GM19025 (cell line): ENCODE measurements around the gene RIOK1.

Experiments used
- ATAC-seq: cut with Tn5 transposase; IDR thresholded peaks from one replicate; pipeline ENCODE4 v1.9.1; 2021; ENCODE audit warnings: mild to moderate bottlenecking, low read depth, moderate library complexity; ENCODE audit not compliant: unreplicated experiment

RIOK1 gene

GRCh38 chr6:7406743-7407142, 17.1 kb downstream of the RIOK1 start:
- no peak for ATAC-seq

- no peak for ATAC-seq
Measured at GRCh38 chr6:7409740-7410139, 20.1 kb downstream of the RIOK1 start.

GRCh38 chr6:7410851-7411250, 21.2 kb downstream of the RIOK1 start:
- no peak for ATAC-seq

GRCh38 chr6:7411328-7411727, 21.7 kb downstream of the RIOK1 start:
- no peak for ATAC-seq

- ATAC-seq: no peak
Measured at GRCh38 chr6:7413151-7413823, 23.7 kb downstream of the RIOK1 start.

GRCh38 chr6:7414811-7415210, 25.2 kb downstream of the RIOK1 start:
- no peak for ATAC-seq

GRCh38 chr6:7417684-7418083, 28.1 kb downstream of the RIOK1 start:
- ATAC-seq: no peak

- no peak for ATAC-seq
Measured at GRCh38 chr6:7418238-7418905, 28.8 kb downstream of the RIOK1 start.

- no peak for ATAC-seq
Measured at GRCh38 chr6:7419065-7419464, 29.5 kb downstream of the RIOK1 start.

GRCh38 chr6:7421066-7421465, 31.5 kb downstream of the RIOK1 start:
- no peak for ATAC-seq

GRCh38 chr6:7424058-7424457, 34.5 kb downstream of the RIOK1 start:
- no peak for ATAC-seq

GRCh38 chr6:7424967-7425807, 35.6 kb downstream of the RIOK1 start:
- ATAC-seq: no peak

GRCh38 chr6:7425808-7426190, 36.2 kb downstream of the RIOK1 start:
- no peak for ATAC-seq

GRCh38 chr6:7426447-7427169, 37.0 kb downstream of the RIOK1 start:
- no peak for ATAC-seq

GRCh38 chr6:7431313-7431673, 41.7 kb downstream of the RIOK1 start:
- no peak for ATAC-seq

GRCh38 chr6:7431674-7432390, 42.2 kb downstream of the RIOK1 start:
- ATAC-seq: no peak

GRCh38 chr6:7432391-7433120, 42.9 kb downstream of the RIOK1 start:
- ATAC-seq: no peak

GRCh38 chr6:7433121-7433617, 43.6 kb downstream of the RIOK1 start:
- no peak for ATAC-seq

GRCh38 chr6:7434672-7435071, 45.1 kb downstream of the RIOK1 start:
- no peak for ATAC-seq
